Spinal cord (tissue), 10 donors: ENCODE measurements around the gene PLEKHA8. TPM values are rescaled to one million over a fixed set of nuclear protein-coding genes. Genes with fewer than 3 reads are reported as not detected.
A peak's percentile ranks its signal among the peaks of the same experiment; 100 is the strongest.

Experiments used
- DNase-seq, 6 donors: peaks; one replicate each; pipeline versions ENCODE4 v3.0.0 to v3.0.0-alpha.2; 2013 to 2015; ENCODE audit warnings: low spot score in 6 of 6, low read depth in 4 of 6
- H3K27ac ChIP-seq: one replicate; pipeline ENCODE4 v1.5.1; 2013; ENCODE audit warnings: low read depth, low read length, control low read depth
- H3K27me3 ChIP-seq: one replicate; pipeline ENCODE4 v1.6.1; 2013; ENCODE audit warnings: low read length; ENCODE audit not compliant: control insufficient read depth, insufficient read depth
- H3K36me3 ChIP-seq: one replicate; pipeline ENCODE4 v1.6.1; 2013; ENCODE audit warnings: low read length; ENCODE audit not compliant: control insufficient read depth, insufficient read depth
- H3K4me1 ChIP-seq: one replicate; pipeline ENCODE4 v1.6.1; 2013; ENCODE audit warnings: low read length; ENCODE audit not compliant: control insufficient read depth, insufficient read depth
- H3K4me3 ChIP-seq: one replicate; pipeline ENCODE4 v1.5.1; 2013; ENCODE audit warnings: low read depth, low read length, control low read depth
- H3K9me3 ChIP-seq: one replicate; pipeline ENCODE4 v1.6.1; 2013; ENCODE audit warnings: low read length; ENCODE audit not compliant: control insufficient read depth, insufficient read depth
- WGBS: methylation state at CpG from one replicate; pipeline ENCODE4 v1.1.5; 2013; ENCODE audit warnings: missing lambda C conversion rate; ENCODE audit not compliant: insufficient coverage; 5-methylcytosine and 5-hydroxymethylcytosine counted together
- polyA plus RNA-seq, 2 donors: library from polyadenylated mRNA; unstranded; fragments of 120-200 nt; gene quantifications; one replicate each; pipeline ENCODE4 v1.2.1, GENCODE V29; 2013; ENCODE audit not compliant: insufficient read length in 2 of 2
- total RNA-seq, 2 donors: library from RNA; depleted of rRNA in 1 of 2; stranded (reverse); fragments of 120-200 nt in 1 of 2; fragments of >200 nt in 1 of 2; gene quantifications; one replicate each; pipeline versions ENCODE4 v1.2.3 to v1.2.4, GENCODE V29; 2013 to 2014
- donor health status: healthy.

PLEKHA8 gene
- total and polyA plus RNA-seq, 4 donors = 13.8 to 22.6 (median 19.0) TPM

DNA sequence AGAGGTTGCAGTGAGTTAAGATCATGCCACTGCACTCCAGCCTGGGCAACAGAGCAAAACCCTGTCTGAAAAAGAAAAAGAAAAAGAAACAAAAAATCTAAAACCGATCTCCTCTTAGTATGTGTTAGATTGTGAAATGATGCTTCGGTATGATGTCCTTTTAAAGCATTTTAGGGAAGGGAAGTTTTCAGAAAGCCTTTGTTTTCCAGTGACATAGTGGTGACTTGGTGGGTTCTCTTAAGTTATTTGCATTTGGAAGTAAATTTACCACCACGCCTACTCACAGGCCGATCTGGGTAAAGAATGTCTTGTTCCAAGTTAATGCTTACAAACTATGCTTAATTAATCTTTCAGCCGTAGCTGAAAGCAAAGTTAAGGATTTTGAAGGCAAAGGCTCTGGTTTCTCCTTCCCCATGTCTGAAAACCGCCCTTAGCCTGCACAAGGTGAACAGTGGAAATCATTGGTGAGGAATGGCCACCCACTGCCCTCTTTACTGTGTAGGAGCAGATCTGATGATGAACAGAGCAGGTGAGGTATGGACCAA is 117.3 kb downstream of the PLEKHA8 start:
- Histone ChIP-seq H3K4me3 (no peak overlapping the region), H3K36me3 (peaks cover 12% of the 10 kb centered on the region), H3K4me1 (no peaks in the 10 kb centered on the region), H3K27ac (no peak overlapping the region), H3K27me3 (no peaks in the 10 kb centered on the region), H3K9me3 (no peaks in the 10 kb centered on the region)
- no CpG with 5 or more reads among the region's 6 CpGs for WGBS
- no peak for DNase-seq

DNA sequence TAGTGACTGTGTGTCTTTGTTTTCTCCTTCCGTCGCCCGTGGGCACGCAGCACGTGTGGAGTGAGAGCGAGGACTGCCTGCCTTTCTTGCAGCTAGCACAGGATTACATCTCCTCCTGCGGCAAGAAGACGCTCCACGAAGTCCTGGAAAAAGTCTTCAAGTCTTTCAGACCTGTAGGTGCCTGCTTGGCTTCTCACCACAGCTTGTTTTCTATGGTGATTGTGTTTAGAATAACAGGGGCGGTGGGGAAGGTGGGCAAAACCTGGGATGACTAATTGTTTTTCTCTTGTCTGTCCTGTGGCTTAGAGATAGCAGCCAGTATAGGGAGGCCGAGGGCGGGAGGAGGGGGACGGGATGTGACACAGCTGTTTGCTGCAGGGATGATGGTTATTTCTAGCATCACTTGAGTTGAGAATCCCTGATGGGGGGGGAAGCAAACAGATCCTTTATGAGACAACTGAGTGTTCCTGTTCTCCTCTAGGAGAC is 118.0 kb downstream of the PLEKHA8 start:
- no peak overlapping the region for H3K4me3 ChIP-seq
- H3K36me3 ChIP-seq = peaks cover 18% of the 10 kb centered on the region
- no peaks in the 10 kb centered on the region for H3K27me3 ChIP-seq
- WGBS = 64% methylated on average over 12 of the region's 13 CpGs
- no peaks in the 10 kb centered on the region for H3K9me3 ChIP-seq
- peak in 1 of 6 donors; percentile 62 for DNase-seq
- no peaks in the 10 kb centered on the region for H3K4me1 ChIP-seq
- no peak overlapping the region for H3K27ac ChIP-seq

DNA sequence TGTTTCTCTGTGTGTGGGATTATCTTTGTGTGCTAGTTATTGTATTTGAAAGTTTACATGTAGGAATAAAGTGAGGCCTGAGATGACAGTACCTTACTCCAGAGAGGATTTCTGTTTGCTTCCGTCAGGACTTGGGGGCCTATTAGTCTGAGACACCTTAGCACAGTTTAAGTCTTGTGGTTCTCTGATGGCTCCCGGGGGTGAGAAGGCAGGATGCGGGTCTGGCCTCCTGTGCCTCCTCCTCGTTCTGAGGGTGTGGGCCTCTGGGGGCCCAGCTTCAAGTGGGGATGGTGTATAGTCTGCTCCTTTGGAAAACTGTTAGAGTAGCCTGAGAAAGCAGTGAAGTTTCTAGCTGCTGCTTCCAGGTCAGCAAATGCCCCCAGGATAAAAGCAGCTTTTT is 119.0 kb downstream of the PLEKHA8 start:
- no peak for DNase-seq
- no peaks in the 10 kb centered on the region for H3K4me1 ChIP-seq
- no peak overlapping the region for H3K4me3 ChIP-seq
- H3K36me3 ChIP-seq = peaks cover 18% of the 10 kb centered on the region
- H3K27me3 ChIP-seq = no peaks in the 10 kb centered on the region
- H3K27ac ChIP-seq = no peak overlapping the region
- 53% methylated on average over 4 of the region's 4 CpGs for WGBS
- H3K9me3 ChIP-seq = no peaks in the 10 kb centered on the region

DNA sequence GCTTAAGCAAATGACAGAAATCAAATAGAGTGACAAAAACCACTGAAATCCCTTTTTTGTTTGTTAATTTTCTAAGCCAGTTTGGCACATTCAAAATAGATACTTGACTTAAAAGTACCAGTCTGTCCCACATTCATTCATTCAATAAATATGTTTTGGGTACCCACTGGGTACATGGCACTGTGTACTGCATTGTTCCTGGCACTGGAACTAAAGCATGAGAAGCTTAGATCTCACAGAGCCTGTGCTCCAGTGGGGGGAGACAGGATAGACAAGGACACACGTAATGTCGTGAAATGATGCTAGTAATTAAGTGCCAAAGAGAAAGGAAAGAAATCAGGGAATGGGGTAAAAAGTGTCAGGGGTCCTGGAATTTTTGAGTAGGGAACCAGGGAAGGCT is 119.6 kb downstream of the PLEKHA8 start:
- no peak overlapping the region for H3K4me3 ChIP-seq
- no peaks in the 10 kb centered on the region for H3K4me1 ChIP-seq
- H3K27me3 ChIP-seq = no peaks in the 10 kb centered on the region
- no peaks in the 10 kb centered on the region for H3K9me3 ChIP-seq
- no peak for DNase-seq
- H3K27ac ChIP-seq = no peak overlapping the region
- 73% methylated on average over 2 of the region's 2 CpGs for WGBS
- peaks cover 21% of the 10 kb centered on the region for H3K36me3 ChIP-seq

DNA sequence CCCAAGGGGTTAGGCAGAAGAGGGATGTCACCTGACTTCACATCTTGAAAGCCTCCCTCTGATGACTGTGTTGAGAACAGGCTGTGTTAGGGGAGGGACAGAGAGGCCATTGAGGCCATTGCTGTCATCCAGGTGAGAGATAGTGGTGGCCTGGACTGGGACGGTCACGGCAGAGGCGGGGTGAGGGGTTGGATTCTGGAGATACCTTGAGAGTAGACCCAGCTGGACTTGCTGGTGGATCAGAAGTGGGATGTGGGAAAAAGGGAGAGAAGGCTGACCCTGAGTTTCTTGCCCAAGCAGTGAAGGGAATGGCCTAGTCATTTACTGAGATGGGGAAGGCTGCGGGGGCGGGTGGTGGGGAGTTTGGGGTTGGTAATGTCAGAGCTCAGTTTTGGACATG is 120.2 kb downstream of the PLEKHA8 start:
- H3K4me1 ChIP-seq = no peaks in the 10 kb centered on the region
- 100% methylated on average over 5 of the region's 5 CpGs for WGBS
- DNase-seq = no peak
- no peak overlapping the region for H3K4me3 ChIP-seq
- H3K27ac ChIP-seq = no peak overlapping the region
- H3K27me3 ChIP-seq = no peaks in the 10 kb centered on the region
- H3K36me3 ChIP-seq = peaks cover 21% of the 10 kb centered on the region
- no peaks in the 10 kb centered on the region for H3K9me3 ChIP-seq

DNA sequence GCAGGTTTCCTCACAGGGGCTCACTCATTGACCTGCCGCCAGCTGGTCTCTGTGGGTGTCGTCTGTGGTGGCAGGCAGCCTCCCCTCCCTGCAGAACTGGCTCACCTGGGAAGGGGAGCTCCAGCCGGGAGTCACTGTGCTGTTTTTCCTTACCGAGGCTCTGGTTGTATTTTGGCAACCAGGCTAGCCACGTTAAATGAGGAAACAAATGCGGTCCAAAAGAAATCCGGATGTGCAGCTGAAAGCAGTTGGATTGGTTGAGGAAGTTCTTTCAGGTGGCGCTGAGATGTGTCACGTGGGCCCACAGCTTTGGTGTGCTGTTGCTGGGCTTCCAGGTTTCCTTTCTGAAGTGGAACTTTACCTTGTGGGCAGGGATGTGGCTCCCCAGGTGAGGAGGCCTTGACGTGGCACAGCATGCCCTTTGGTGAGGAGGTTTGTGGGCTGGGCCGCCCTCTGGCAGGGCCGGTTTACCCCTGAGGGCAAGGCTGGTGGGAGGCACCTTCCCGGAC is 120.8 kb downstream of the PLEKHA8 start:
- peaks cover 27% of the 10 kb centered on the region for H3K36me3 ChIP-seq
- H3K4me1 ChIP-seq = no peaks in the 10 kb centered on the region
- no peak for DNase-seq

DNA sequence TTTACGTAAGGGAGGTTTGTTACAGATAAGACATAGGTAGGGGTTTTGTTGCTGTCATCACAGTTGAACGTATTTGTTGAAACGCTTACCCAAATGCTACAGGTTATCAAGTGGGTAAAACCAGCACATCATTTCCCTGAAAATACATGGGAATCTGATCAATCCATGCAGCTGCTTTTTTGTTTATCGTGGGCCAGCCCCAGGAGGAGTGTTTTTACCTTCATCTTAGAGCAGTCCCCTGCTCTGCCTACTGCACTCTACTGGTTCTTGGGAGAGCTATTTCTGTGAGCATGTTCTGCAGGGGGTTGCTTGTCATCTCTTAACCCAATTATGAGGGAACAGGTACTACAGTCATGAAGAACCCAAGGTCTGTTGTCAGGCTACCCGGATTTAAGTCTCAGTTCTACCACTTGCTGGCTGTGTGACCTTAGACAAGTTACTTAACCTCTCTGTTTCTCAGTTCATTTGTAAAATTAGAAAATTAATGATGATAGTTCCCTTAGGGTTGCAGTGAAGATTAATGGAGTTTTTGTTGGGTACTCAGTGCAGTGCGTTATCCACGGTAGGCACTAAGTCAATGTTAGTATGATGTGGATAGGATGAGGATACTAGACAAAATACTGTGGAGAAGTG is 121.5 kb downstream of the PLEKHA8 start:
- no peaks in the 10 kb centered on the region for H3K4me1 ChIP-seq
- no peaks in the 10 kb centered on the region for H3K27me3 ChIP-seq
- peaks cover 30% of the 10 kb centered on the region for H3K36me3 ChIP-seq
- H3K9me3 ChIP-seq = no peaks in the 10 kb centered on the region
- WGBS = 98% methylated on average over 4 of the region's 7 CpGs
- no peak for DNase-seq
- no peak overlapping the region for H3K4me3 ChIP-seq
- no peak overlapping the region for H3K27ac ChIP-seq

More for the DNA sequence above, 120.8 kb downstream of the PLEKHA8 start:
- Histone ChIP-seq H3K27me3 (no peaks in the 10 kb centered on the region), H3K9me3 (no peaks in the 10 kb centered on the region), H3K4me3 (no peak overlapping the region), H3K27ac (no peak overlapping the region)
- WGBS = 70% methylated on average over 7 of the region's 13 CpGs

DNA sequence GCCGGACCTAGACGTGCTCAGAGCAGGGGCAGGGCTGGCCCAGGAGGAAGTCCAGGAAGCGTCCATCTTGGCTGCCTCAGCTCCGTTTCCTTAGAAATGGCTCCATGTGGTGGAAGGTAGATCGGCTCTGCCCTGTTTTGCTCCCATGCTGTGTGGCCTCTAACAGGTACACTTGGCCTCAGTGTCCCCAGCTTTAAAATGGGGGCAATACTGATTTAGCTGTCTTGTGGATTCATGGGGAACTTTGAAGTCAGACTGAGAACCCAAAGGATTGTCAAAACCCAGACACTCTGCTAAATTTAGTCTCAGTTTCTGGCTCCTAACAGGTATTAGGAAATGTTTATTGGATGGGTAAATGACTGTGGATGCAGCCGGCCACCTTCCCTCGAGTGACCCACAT is 122.5 kb downstream of the PLEKHA8 start:
- Histone ChIP-seq H3K4me3 (no peak overlapping the region), H3K4me1 (no peaks in the 10 kb centered on the region), H3K27ac (no peak overlapping the region), H3K9me3 (no peaks in the 10 kb centered on the region), H3K36me3 (peaks cover 36% of the 10 kb centered on the region), H3K27me3 (no peaks in the 10 kb centered on the region)
- 90% methylated on average over 5 of the region's 7 CpGs for WGBS
- DNase-seq = no peak

DNA sequence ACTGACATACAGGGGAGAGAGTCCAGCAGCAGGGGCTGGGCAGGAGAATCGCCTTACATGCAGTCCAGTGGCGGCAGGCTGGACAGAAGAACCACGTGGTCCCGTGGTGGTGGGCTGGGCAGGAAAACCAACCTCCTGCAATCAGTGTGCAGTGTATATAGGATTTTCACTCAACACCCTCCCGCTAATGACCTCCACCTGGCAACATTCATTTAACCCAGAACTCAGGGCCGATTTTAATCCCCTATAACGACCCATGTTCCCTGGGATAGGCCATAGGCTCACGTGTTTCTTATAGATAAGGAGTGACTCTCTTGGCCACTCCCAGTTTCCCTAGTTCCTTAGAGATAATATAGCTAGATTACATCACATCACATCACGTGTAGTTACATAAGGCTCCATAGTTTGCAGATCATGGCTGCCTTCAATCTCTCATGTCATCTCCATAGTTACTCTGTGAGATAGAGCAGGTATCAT is 125.9 kb downstream of the PLEKHA8 start:
- H3K4me1 ChIP-seq = peaks cover 4% of the 10 kb centered on the region
- DNase-seq = no peak
- WGBS = 80% methylated on average over 1 of the region's 9 CpGs
- no peak overlapping the region for H3K4me3 ChIP-seq
- no peaks in the 10 kb centered on the region for H3K27me3 ChIP-seq
- no peak overlapping the region for H3K27ac ChIP-seq
- H3K9me3 ChIP-seq = no peaks in the 10 kb centered on the region
- peaks cover 31% of the 10 kb centered on the region for H3K36me3 ChIP-seq

DNA sequence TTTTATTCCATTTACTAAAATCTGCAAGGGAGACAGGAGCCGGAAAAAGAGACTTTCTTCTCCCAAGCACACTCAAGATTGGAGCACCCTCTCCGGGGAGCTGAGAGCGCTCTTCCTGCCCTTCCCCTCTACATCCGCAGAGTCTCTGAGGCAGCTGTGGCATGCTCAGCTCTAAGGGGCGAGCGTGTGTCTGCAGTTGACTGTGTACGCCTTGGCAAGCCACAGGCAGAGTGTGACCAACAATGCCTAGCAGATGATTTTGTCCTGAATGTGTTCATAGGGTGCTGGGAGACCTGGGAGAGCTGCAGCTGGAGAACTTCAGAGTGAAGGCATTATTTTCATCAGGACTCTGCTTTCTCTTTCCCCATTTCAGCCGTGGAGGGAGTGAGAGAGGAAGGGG is 127.3 kb downstream of the PLEKHA8 start:
- WGBS = 61% methylated on average over 7 of the region's 8 CpGs
- peaks cover 27% of the 10 kb centered on the region for H3K36me3 ChIP-seq
- no peak overlapping the region for H3K4me3 ChIP-seq

More for the DNA sequence above, 127.3 kb downstream of the PLEKHA8 start:
- Histone ChIP-seq H3K27me3 (no peaks in the 10 kb centered on the region), H3K9me3 (no peaks in the 10 kb centered on the region), H3K4me1 (peaks cover 4% of the 10 kb centered on the region), H3K27ac (no peak overlapping the region)
- no peak for DNase-seq
